Stimulated activated CD4-positive, alpha-beta T cell treated with anti-CD3 and anti-CD28 coated beads, Interleukin-12 subunit alpha, Interleukin-12 subunit beta, amount 100 ng/mL, for 24 hours (primary cell): ENCODE measurements around the gene AMN.

Source experiments
- DNase-seq, 2 experiments: peaks; one replicate each; pipeline ENCODE4 v3.0.0-alpha.2; 2020; ENCODE audit warnings: low read depth in 2 of 2

AMN gene

DNA sequence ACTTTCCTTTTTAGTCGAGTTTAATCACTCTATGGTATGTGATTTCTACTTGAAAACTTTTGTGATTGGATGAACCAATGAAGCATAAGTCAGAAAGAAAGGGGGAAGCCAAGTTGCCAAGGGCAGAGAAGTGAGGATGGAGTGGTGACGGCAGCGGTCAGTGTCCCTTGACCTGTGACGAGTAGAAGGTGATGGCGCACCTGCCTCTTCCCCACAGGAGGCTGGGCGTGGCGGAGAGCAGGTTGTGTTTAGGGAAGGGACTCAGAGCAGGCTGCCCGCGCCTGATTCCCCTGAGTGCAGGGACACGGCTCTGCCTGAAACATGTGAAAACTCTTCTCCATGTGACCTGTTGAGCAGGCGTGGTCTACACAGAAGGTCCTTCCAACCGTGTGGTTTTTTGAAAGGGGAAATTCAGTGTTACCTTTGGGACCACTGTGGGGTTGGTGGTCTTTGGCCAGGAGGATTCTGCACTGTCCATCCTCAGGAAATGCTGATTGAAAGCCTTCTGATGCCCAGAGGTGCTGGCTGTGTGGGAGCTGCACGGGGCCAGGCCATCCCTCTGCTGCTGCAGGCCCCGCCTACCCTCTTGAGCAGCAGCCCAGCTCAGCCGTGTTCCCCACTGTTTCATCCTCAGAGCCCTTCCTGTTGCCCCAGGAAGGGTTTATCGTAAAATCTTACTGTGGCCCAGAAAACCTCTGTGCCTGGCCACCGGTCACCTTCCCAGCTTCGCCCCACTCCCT lies 23.5 kb upstream of the AMN start:
- no peak for DNase-seq

DNA sequence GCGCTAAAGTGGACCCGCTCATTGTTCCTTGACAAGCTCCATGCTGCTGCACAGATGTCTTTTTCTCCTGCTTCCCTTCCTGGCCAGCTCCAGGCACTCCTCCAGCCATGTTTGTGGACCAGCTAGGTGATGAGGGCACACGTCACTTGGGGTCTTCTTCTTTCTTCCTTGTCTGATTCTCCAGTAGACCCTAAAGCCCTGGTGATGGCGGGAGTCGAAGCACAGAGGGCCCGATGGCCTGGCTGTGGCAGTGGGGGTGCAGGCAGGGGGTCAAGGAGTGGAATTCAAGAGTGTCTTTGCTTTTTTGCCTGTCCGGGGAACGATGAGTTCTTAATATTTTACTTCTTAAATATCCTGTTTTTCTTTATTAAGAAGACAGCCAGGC lies 23.0 kb upstream of the AMN start:
- no peak for DNase-seq

DNA sequence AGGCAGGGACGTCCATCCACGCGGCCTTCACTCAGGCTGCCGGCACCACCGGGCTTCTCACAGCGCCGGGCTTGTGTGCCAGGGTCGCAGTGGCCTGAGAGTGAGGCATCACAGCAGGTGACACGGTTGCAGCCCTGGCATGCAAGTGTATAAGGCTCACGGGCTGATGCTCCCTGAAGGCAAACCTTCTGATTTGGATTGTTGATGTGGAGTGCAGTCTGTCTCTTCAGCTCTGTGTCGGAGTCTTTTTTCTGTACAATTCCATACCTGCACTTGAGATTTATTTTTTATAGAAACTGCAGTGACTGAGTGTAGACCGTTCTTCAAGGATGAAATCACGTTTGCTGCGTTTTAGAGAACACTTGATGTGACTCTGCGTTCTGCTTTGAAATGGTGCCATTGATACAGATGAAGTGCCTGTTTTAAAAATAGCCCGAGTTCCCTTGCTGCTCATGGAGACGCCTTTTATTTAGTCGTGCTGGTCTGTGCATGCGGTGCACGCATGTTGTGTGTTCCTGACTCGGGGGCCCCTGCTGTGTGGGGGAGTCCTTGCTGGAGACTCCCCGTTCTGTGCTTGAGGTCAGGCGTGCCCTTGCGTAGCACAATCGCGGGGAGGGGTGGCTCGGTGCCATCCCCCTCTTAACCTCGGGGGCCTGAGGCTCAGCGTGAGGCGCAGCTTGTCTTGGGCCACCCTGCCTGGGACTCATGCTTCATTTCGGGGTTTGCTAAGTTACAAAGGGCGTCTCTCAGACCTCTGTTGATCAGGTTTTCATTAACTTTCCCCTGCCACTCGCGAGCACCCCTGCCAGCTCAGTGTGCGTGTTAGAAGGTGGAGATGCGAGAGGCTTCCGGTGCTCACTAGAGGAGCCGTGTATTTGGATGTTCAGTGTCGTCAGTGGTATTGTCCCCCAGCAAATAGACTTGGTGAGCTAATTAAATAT lies 21.6 kb upstream of the AMN start:
- DNase-seq: no peak

DNA sequence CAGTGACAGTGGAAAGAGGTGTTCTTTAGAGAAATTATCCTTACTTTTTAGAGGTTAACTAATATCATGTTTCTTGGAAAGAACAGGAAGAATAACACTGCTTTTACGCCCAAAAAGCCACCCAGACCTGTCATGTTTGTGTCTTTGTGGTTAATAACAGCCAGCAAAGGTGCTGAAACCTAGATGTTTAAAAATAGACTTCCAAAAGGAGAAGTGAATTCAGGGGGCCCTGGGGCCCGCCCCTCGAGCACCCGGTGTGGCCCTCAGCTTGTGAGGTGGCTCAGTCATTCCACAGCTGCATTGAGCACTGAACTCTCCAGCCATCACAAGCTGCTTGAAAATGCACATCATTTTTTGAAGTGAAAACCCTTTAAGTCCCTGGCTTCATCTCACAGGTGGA lies 20.8 kb upstream of the AMN start:
- DNase-seq: no peak

DNA sequence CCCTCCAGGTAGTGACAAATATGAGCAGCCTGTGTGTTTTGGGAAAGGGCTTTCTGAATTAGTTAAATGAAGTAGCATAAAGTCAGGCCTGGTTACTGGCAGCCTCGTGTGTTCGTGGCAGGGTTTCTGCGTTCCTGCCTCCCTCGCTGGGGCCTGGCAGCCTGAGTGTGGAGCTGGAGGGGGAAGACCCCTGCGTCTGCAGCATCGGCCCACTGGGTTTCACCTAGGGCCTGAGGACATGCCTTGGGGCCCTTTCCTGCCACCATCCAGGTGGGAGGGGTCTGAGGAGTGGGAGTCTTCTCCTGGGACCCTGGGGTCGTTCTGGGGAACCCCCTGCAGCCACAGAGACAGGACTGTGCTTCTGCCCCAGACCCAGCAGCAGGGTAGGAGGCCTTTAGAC lies 20.4 kb upstream of the AMN start:
- DNase-seq: no peak

DNA sequence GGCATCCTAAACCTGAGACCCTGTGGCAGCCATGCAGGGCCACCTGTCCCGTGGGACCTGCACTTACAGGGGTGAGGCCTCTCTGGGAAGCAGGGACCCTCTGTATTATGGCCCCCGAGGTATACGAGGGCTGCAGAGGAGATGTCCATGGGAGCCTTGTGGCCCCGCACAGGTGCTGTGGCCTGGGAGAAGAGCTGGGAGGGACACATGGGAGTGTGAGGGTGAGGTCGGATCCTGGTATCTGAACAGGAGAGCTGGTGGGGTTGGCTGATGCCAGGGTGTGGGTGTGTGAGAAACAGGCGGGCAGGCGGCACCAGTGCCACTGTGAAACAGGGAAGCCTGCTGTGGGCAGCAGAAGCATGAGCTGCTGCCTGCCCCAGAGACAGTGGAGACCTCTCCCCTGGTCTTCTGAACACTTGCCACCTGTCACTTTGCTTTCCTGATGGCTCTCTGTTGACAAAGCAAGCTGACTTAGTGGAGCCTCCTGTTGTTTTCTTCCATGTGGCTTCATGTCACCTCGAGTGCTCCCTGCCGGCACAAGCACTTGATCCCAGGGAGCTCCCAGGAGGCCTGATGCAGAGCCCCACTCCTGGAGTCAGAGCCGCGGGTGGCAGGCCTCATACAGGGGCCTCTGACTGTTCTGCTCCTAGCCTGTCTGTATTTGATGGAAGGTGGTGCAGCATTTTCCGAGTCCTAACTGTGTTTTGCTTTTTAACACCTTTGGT lies 19.8 kb upstream of the AMN start:
- no peak for DNase-seq

DNA sequence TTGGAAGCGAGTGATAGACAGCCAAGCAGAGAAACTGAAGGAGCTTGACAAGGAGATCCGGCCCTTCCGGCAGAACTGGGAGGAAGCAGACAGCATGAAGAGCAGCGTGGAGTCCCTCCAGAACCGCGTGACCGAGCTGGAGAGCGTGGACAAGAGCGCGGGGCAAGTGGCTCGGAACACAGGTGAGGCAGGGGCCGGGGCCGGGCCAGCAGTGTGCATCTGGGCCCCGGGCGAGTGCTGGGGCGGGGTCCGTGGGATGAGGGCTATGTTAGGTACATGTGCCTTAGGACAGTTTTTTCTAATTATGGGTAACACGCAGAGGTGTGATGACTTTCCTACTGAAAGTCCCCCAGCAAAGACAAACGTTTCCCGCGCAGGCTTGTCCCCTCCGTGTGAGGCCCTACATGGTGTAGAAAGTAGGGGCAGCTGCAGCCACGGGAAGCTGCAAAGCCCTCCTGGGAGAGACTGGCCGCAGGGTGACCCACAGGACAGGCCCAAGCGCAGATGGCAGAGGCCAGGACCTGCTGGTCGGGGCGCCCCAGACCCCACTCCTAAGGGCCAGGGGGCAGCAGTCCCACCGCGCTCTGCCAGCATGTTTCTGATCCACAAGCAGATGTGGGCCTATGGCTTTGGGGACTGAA lies 19.1 kb upstream of the AMN start:
- no peak for DNase-seq

DNA sequence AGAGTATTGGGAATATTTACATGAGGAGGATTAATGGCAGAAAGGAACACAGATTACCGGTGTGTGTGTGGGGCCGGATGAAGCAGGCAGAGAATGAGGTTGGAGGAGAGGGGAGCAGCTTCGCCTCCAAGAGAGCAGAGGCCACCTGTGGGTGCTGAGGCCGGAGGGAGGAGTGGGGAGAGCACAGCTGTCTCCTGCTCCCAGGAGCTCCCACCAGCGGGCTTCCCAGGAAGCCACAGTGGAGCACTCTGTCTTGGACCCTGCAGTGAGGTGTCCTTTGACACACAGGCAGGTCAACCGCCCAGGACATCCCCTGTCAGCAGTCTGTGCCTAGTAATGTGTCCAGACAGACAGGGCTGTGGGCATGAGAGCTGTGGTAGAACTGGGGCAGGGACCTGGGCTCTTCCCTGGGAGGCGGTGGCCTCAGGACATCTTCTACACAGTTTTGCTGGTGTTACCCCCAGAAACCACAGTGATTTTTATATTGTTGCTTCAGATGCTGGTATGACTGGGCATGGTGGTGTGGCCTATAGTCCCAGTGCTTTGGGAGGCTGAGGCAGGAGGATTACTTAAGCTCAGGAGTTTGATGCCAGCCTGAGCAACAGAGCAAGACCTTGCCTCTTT lies 18.5 kb upstream of the AMN start:
- no peak for DNase-seq

DNA sequence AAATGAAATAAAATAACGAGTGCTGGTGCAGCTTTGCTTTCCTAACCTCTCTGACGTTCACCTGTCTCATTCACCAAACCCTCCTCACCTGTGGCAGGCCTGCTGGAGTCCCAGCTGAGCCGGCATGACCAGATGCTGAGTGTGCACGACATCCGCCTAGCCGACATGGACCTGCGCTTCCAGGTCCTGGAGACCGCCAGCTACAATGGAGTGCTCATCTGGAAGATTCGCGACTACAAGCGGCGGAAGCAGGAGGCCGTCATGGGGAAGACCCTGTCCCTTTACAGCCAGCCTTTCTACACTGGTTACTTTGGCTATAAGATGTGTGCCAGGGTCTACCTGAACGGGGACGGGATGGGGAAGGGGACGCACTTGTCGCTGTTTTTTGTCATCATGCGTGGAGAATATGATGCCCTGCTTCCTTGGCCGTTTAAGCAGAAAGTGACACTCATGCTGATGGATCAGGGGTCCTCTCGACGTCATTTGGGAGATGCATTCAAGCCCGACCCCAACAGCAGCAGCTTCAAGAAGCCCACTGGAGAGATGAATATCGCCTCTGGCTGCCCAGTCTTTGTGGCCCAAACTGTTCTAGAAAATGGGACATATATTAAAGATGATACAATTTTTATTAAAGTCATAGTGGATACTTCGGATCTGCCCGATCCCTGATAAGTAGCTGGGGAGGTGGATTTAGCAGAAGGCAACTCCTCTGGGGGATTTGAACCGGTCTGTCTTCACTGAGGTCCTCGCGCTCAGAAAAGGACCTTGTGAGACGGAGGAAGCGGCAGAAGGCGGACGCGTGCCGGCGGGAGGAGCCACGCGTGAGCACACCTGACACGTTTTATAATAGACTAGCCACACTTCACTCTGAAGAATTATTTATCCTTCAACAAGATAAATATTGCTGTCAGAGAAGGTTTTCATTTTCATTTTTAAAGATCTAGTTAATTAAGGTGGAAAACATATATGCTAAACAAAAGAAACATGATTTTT lies 17.1 kb upstream of the AMN start:
- no peak for DNase-seq

DNA sequence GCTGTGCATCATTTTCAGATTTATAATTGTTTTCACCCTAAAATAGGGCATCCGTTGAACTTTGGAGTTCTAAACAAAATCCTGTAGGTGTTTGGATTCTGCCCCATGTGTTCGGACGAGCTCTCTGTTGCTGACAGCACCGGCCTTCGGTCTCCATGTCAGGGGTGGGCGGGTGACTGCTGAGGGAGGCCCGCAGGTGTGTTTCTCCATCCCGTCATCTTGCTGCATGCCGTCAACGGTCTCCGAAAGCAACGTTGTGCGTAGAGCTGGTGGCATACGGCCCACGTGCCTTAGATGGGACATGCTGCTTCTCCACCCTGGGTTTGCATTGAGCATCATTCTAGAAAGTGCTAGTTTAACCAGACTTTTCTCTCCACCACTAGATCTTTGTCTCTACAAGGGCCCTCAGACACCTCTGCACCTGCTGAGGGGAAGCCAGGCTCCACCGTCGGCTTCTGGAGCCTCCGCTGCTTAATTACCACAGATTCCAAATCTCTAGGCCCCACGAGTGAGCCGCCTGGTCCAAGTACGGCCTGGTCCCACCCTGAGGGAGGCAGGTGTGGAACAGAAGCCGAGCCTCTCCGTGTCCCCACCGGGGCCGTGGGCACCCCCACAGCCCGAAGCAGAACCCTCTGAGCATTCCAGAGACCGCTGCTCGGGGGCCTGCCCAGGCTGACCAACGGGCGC lies 15.7 kb upstream of the AMN start:
- no peak for DNase-seq

DNA sequence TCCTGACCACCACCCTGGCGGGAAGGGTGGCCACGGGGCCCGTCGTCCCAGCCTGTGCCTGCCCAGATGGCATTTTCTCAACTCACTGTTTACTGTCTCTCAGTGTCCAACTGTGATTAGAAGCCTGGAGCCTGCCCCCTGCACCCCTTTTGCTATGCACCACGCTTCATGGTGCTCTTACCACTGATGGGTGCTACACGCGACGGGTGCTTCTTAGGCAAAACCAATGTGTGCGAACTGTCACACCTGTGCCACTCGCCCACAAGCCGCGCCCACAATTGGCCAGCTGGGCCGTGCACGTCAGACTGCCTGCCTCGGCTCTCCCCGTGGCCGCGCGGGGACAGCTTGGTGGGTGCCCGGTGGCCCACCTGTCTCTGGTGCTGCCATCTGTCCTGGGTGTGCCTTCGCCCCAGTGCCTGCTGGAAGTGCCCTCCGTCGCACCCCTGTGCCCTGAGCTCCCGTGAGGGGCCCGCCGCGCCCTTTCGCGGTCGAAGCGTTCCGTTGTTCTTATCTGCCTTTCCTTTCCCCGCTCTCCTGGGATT lies 15.1 kb upstream of the AMN start:
- DNase-seq: no peak

DNA sequence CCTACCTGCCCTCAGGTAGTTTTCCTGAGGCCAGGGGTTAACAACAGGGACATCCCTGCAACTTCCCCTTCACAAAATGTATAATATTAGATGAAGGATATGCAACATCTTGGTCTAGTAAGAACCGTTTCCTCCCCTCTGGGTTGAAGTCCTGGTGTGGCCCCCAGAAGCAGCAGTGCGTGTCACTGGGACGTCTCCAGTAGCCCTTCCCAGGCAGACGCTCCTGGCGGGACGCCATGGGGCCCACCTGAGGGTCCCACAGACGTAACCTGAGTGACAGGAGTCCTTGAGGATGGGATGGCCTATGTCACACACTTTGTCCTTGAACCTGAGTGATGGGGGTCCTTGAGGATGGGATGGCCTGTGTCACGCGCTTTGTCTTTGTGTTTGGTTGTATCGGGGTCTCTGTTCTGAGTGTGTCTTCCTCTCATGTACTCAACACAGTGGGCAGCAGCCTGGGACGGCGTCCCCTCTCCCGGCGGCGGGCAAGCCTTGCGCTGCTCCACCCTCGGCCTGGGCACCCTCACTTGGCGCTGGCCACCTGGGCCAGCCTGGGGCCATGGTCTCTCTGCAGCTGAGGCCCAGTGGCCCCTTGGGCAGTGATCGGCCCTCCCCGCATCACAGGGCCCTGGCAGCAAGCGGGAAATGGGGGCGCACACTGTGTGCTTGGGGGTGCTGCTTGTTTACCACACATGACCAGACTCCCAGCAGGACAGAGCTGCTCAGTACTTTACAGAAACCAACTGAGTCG lies 14.3 kb upstream of the AMN start:
- no peak for DNase-seq

DNA sequence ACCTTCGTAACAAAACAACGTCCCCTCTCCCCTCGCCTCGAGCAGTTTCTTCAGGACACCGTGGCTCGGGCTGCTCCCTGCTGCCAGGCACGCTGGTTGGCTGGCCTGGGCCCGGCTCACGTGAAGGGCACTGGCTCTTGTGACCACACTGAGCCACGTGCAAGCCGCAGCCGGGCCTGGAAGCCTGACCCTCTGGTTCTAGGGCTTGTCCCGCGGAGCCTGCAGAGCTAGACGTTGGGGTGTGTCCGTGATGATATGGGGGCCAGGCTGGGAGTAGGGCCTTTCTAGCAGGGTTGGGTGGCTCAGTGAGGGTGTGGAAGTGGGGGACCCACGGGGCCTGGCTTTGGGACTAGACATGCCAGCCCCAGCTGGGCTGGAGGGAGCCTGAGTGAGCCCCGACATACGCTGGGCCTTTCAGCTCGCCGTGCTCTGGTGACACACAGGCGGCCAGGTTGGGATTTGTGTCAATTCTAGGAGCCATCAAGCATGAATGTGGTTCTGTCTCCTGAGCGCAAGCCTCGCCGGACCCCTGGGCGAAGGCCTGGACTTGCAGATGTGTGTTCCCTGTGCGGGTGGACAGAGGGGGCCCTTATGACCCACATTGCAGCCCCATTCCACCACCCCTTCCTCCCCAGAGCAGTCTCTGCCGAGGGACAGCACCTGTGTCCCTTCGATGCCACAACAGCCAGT lies 13.6 kb upstream of the AMN start:
- no peak for DNase-seq

DNA sequence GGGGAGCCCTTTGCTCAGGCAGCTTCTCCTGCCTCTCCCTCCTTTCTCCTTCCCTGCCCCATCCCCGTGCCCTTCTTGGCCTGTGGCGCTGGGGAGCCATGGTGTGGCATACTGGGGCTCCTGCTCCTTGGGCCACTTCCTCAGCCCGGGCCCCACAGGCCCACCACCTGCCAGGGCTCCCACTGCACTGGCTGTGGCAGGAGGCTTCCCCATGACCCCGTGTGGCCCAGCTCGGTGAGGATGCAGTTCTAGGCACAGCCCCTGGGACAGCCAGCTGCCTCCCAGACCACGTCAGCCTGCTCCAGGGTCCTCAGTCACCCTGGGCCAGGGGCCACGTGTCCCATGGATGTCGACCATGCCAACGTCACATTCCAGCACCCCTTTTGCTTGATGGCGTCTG lies 13.0 kb upstream of the AMN start:
- no peak for DNase-seq

DNA sequence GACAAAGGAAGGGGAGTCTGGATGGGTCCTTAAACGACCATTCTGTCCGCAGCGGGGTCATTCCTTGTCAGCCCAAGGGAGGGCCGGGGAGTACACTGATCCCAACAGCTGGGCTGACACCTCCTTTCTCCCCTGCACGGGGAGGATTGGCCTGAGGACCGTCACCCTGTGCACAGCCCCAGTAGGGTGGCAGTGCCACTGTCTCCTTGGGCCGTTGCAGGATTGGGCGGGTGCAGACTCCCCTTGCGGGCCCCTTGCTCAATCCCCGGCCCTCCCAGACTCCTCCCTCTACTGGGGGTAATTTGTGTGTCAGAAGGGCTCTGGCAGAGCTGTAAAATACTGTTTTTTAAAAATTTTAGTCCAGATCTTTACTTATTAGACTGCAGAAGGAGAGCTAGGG lies 12.6 kb upstream of the AMN start:
- no peak for DNase-seq

DNA sequence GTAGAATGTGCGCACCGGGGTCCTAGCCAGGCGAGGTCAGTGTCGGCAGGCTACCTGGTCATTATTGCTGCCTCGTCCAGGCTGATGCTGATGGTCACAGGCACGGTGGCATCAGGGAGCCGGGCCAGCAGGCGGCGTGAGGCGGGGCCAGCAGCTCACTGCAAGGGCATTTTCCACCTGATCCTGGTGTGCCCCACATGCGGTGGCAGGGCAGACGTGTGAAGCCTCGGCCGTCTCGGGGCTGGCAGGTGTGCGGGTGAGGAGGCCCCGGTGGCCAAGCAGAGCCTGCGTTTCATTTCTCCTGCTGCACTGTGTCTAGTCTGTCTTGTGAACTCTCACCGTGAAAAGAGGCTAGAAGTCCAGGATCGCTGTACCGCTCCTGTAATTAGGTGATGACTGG lies 12.0 kb upstream of the AMN start:
- DNase-seq: no peak

DNA sequence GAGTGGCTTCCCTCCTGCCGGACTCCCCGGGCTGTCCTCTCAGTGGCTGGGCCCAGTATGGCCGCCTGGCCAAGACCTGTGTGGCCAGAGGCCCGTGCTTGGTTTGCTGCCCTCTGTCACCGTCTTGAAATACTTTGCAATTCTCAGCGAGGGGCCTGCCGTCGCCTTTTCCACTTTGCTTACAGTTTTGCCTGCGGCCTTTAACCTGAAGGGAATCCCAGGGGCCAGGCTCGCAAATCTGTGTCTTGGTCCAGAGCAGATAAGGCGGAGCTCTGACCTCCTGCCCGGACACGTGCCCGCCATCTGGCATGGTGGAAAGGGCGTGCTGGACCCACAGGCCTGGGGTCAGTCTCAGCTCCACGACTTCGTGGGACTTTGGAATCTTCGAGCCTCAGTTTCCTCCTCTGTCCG lies 10.9 kb upstream of the AMN start:
- no peak for DNase-seq
